Stimulated activated CD4-positive, alpha-beta T cell treated with anti-CD3 and anti-CD28 coated beads, Interleukin-4, amount 100 ng/mL, for 24 hours (primary cell): Measurements from ENCODE around the gene NDUFB7.
"Not testable (repeated sequence)": the region's sequence is repeated elsewhere in the genome, so short reads cannot be mapped to it uniquely, and the experiment has no call there.

Experiments used
- DNase-seq: peaks from one replicate; pipeline ENCODE4 v3.0.0-alpha.2; 2020

Gene NDUFB7

GRCh38 chr19:14571695-14572490 lies at the start of gene NDUFB7:
Gene NDUFB7, minus strand, starts transcription at chr19:14572066. Its CDS starts 66 bp downstream, at chr19:14572000.
- DNase-seq = peak; percentile 93

- no peak for DNase-seq
These were observed 47.5 kb upstream of the NDUFB7 start for GRCh38 chr19:14619404-14619803.

- no peak for DNase-seq
These were observed 44.5 kb upstream of the NDUFB7 start for GRCh38 chr19:14616407-14616806.

GRCh38 chr19:14615623-14616022 lies 43.8 kb upstream of the NDUFB7 start:
- DNase-seq = no peak

GRCh38 chr19:14614099-14614412 lies 42.2 kb upstream of the NDUFB7 start:
- DNase-seq = no peak

- not testable (repeated sequence) for DNase-seq
These were observed 41.7 kb upstream of the NDUFB7 start for GRCh38 chr19:14613399-14614098.

GRCh38 chr19:14612657-14613056 lies 40.8 kb upstream of the NDUFB7 start:
- no peak for DNase-seq

GRCh38 chr19:14612242-14612641 lies 40.4 kb upstream of the NDUFB7 start:
- DNase-seq = not testable (repeated sequence)

- no peak for DNase-seq
These were observed 39.2 kb upstream of the NDUFB7 start for GRCh38 chr19:14611051-14611450.

GRCh38 chr19:14606627-14607026 lies 34.8 kb upstream of the NDUFB7 start:
- DNase-seq = no peak

- DNase-seq = no peak
These were observed 32.1 kb upstream of the NDUFB7 start for GRCh38 chr19:14603990-14604387.

GRCh38 chr19:14599548-14600147 lies 27.8 kb upstream of the NDUFB7 start:
- no peak for DNase-seq

- DNase-seq = no peak
These were observed 23.7 kb upstream of the NDUFB7 start for GRCh38 chr19:14595558-14595957.

GRCh38 chr19:14589433-14589832 lies 17.6 kb upstream of the NDUFB7 start:
- peak; percentile 46 for DNase-seq

- DNase-seq = peak; percentile 71
These were observed 13.3 kb upstream of the NDUFB7 start for GRCh38 chr19:14585187-14585586.

- DNase-seq = not testable (repeated sequence)
These were observed 12.5 kb upstream of the NDUFB7 start for GRCh38 chr19:14584372-14584771.

GRCh38 chr19:14582894-14583340 lies 11.1 kb upstream of the NDUFB7 start, which contains the start of gene CLEC17A:
Gene CLEC17A, plus strand, starts transcription at chr19:14583084. Its CDS starts 77 bp downstream, at chr19:14583161.
- no peak for DNase-seq

- peak; percentile 83 for DNase-seq
These were observed 8.9 kb upstream of the NDUFB7 start for GRCh38 chr19:14580623-14581237.

- peak; percentile 11 for DNase-seq
These were observed 6.1 kb upstream of the NDUFB7 start for GRCh38 chr19:14577885-14578427.

- DNase-seq = no peak
These were observed 5.4 kb upstream of the NDUFB7 start for GRCh38 chr19:14577264-14577663.

- no peak for DNase-seq
These were observed 4.5 kb upstream of the NDUFB7 start for GRCh38 chr19:14576363-14576762.

- DNase-seq = no peak
These were observed 3.6 kb upstream of the NDUFB7 start for GRCh38 chr19:14575428-14575980.
